Fibroblast of lung (primary cell): ENCODE measurements around the gene DHCR24.

Experiments
- CTCF ChIP-seq, 2 donors: IDR thresholded peaks in 1 of 2; conservative IDR thresholded peaks in 1 of 2; 1 replicate in 1 of 2; 2 replicates in 1 of 2; pipeline ENCODE4 v1.5.1; 2011 to 2012; ENCODE audit warnings: low read length in 2 of 2, control low read depth in 1 of 2, inconsistent platforms in 1 of 2, low read depth in 1 of 2, mild to moderate bottlenecking in 1 of 2
- EZH2 ChIP-seq: IDR thresholded peaks from 2 replicates; pipeline ENCODE4 v1.5.1; 2012; ENCODE audit warnings: low read length, control low read depth, mild to moderate bottlenecking; ENCODE audit errors: missing control alignments

- TF ChIP-seq CTCF (conservative IDR thresholded peaks at IDR 0.05 in 1 of 2, IDR thresholded peaks at IDR 0.05 in 1 of 2; ENCODE audit: low read depth in 1 of 2, low read length in 2 of 2) (no peak), EZH2 (no peak)
Observed at GRCh38 chr1:54838565-54839180, 48.3 kb downstream of the DHCR24 start.
